ENCODE measurements around the gene ZNF652.
"Not testable (repeated sequence)": the region's sequence is repeated elsewhere in the genome, so short reads cannot be mapped to it uniquely, and the experiment has no call there.

Gene ZNF652

GRCh38 chr17:49312722-49313121 lies 49.3 kb downstream of the ZNF652 start:
- no peak for DNase-seq (ENCODE audit: low read depth)

DNA sequence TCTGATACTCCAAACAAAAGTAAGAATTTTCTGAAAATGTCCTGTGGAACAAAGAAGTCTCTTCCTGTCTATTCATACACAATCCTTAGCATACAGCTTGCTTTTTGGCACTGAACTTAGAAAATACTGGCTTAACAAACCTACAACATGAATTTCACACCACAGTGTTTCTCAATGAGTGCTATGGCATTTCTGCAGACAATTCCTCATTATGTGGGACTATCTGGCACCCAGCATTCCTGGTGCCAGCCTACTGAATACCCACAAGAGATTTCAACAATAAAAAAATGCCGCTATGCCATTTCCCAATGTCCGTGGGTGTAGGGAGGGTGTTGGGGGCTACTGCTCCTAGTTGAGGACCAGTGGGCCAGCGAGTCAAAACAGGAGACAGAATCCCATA lies 62.1 kb downstream of the ZNF652 start:
- no peak for DNase-seq (ENCODE audit: low read depth)

DNA sequence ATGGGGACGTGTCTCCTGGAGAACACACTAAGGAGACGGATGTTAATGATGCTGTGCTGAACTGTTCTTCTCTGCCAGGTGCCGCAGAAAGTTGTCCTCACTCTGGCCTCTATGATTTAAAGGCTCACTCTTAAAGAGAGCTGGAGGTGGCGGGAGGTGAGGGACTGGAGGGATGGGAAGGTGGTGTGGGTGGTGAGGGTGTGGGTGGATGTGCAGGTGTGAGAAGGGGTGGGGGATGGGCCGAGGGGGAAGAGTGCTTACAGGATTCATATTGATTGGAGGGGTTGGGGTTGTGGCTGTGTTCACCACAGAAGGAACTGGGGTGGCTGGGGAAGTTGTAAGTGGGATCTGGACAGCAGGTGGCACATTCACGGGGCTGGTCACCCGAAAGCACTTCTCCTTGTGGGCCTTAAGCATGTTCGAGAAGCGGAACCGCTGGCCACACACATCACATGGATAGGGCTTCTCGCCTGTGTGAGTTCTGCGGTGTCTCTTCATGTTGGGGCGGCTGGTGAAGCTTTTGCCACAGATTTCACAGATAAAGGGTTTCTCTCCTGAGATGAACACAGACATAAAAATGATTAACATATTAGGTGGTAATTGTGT lies 63.6 kb downstream of the ZNF652 start:
- no peak for DNase-seq (ENCODE audit: low read depth)

GRCh38 chr17:49297141-49297540 lies 64.9 kb downstream of the ZNF652 start:
- DNase-seq (ENCODE audit: low read depth) = no peak

GRCh38 chr17:49294122-49294521 lies 67.9 kb downstream of the ZNF652 start:
- no peak for DNase-seq (ENCODE audit: low read depth)

DNA sequence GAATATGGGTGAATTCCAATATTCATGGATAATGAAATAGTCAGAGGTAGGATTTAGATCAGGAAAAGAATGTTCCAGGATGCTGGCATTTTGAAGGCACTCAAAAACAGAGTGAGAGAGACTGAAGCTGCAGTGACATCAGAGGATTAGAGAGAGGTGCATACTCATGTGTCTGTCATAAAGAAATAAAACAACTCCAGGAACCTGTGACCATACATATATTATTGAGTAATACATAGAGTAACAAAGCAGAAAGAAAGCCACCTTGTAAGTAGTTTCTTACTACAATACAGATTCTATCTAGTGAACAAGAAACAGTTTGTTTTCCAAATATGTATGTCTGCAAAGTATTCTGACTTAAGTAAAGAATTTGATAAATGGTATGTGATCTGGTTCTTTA lies 69.1 kb downstream of the ZNF652 start:
- no peak for DNase-seq (ENCODE audit: low read depth)

GRCh38 chr17:49291929-49292328 lies 70.1 kb downstream of the ZNF652 start:
- no peak for DNase-seq (ENCODE audit: low read depth)

DNA sequence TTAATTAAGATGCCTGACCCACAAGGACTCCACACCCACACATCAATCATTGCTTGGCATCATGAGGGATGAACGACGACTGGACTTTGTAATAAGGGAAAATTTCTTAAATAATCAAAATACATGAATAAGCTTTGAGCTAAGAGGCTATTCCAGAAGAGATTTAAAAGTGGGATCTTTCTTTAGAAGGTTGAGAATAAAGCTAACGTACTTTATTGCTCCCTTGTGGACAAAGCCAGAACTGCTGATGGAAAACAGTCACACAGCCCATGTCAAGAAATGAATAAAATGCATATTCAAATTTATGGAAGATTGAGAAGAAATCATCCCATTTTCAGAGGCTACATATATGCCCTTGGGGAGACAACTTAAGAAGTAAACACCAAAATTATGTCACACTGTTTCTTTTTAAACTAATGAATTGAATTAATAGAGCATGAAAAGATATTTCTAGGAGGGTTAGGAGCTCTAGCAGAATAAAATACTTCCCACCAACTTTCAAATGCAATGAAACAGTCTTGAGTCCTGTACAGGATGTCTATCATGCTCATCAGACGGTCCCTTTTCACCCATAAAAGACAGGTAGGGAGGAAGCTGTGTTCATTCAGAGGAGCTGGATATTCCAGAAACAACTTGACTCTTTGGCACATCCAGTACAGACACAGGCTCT lies 71.2 kb downstream of the ZNF652 start:
- no peak for DNase-seq (ENCODE audit: low read depth)

- DNase-seq (ENCODE audit: low read depth) = no peak
Measured at GRCh38 chr17:49288388-49288787, 73.7 kb downstream of the ZNF652 start.

DNA sequence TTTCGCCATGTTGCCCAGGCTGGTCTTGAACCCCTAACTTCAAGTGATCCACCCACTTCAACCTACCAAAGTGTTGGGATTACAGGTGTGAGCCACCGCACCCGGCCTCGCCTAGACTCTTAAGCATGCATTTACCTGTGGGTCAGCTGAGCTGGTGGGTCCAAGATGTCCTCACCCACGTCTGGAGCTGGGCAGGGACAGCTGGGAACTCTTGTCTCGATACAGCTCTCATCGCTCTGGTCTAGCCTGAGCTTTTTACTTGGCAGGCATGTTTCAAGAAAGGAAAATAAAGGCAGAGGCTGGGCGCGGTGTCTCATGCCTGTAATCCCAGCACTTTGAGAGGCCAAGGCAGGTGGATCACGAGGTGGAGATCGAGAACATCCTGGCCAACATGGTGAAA lies 74.6 kb downstream of the ZNF652 start:
- DNase-seq (ENCODE audit: low read depth) = no peak

DNA sequence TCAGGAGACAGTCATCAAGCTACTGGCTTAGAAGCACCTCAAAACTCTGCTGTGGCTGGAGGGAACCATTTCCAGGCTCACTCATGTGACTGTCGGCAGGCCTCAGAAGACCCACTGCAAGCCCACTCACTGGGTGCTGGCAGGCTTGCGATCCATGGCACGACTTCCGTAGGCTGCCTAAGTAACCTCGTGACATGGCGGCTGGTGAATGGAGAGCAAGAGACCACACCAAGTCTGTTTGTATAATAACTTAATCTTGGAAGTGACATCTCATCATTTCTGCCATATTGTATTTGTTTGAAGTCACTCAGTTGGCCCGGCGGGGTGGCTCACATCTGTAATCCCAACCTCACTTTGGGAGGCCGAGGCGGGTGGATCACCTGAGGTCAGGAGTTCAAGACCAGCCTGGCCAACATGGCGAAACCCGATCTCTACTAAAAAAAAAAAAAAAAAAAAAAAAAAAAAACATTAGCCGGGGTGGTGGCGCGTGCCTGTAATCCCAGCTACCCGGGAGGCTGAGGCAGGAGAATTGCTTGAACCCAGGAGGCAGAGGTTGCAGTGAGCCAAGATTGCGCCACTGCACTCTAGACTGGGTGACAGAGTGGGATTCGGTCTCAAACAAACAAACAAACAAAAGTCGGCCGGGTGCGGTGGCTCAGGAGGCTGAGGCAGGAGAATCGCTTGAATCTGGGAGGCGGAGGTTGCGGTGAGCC lies 75.6 kb downstream of the ZNF652 start:
- not testable (repeated sequence) for DNase-seq (ENCODE audit: low read depth)

- no peak for DNase-seq (ENCODE audit: low read depth)
Measured at GRCh38 chr17:49285716-49286115, 76.3 kb downstream of the ZNF652 start.

- no peak for DNase-seq (ENCODE audit: low read depth)
Measured at GRCh38 chr17:49280918-49281317, 81.1 kb downstream of the ZNF652 start.

DNA sequence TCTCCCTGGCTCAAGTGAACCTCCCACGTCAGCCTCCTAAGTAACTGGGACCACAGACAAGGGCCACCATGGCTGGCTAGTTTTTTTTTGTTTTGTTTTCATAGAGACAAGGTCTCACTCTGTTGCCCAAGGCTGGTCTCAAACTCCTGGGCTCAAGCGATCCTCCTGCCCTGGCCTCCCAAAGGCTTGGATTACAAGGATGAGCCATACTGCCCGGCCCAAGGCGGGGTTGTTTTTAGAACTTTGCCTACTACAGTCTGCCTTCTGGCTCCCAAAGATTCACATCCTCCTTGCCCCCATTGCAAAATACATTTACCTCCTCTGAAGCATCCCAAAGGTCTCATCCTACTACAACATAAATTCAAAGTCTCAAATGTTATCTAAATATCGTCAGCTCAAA lies 82.0 kb downstream of the ZNF652 start:
- DNase-seq (ENCODE audit: low read depth) = no peak

GRCh38 chr17:49279263-49280015 lies 82.6 kb downstream of the ZNF652 start:
- DNase-seq (ENCODE audit: low read depth) = not testable (repeated sequence)

GRCh38 chr17:49278076-49278475 lies 84.0 kb downstream of the ZNF652 start:
- no peak for DNase-seq (ENCODE audit: low read depth)

- DNase-seq (ENCODE audit: low read depth) = no peak
Measured at GRCh38 chr17:49277638-49278037, 84.4 kb downstream of the ZNF652 start.

DNA sequence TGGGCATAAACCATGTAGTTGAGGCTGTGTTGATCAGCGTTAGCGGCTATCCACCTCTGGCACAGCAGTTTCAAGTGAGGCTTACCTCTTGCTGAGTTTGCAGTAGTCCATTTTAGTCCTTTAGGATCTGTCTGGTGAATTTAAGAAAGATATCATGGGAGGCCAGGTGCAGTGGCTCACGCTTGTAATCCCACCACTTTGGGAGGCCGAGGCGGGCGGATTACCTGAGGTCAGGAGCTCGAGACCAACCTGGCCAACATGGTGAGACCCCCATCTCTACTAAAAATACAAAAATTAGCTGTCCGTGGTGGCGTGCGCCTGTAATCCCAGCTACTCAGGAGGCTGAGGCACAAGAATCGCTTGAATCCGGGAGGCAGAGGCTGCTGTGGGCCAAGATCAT lies 86.1 kb downstream of the ZNF652 start:
- not testable (repeated sequence) for DNase-seq (ENCODE audit: low read depth)

GRCh38 chr17:49269356-49269755 lies 92.7 kb downstream of the ZNF652 start:
- DNase-seq (ENCODE audit: low read depth) = no peak

DNA sequence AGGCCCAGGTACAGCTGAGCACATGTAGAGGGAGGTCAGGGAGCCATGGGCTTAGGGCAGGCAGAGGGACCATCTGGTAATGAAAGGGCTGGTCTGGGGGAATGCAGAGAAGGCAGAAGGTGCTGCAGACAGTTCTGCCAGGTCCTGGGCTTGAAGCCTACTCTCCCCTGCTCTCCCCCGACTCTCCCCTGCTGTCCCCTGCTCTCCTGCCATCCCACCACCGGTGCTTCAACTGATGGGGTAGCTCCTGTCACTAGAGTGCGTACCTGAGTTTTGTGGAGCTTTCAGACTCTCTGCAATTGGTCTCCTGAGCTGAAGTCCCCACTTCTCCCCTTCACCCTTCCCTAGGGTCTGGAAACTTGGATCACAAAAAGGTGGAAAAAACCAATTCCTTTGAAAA lies 94.1 kb downstream of the ZNF652 start:
- no peak for DNase-seq (ENCODE audit: low read depth)

DNA sequence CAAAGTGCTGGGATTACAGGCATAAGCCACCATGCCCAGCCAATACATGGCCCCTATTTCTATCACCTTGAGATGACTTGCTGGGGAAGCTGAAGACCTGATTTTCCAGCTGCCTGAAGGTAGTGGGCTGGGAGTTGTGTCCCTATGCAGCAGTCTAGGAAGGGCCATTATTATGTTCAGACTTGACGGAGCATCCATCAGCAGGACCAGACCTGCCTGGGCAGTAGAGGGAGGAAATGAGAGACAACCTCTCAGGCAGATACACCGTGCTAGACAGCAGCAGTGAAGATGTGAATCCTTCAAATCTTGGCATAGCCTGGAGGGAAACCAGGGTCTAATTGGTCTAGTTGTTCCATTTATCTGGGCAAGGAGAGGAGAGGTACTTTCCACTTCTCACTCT lies 95.8 kb downstream of the ZNF652 start:
- DNase-seq (ENCODE audit: low read depth) = no peak

DNA sequence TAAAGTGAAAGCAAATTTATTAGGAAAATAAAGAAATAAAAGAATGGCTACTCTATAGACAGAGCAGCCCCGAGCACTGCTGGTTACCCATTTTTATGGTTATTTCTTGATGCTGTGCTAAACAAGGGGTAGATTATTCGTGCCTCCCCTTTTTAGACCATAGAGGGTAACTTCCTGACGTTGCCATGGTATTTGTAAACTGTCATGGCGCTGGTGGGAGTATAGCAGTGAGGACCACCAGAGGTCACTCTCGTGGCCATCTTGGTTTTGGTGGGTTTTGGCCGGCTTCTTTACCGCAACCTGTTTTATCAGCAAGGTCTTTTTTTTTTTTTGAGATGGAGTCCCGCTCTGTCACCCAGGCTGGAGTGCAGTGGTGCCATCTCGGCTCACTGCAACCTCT lies 100.5 kb downstream of the ZNF652 start:
- not testable (repeated sequence) for DNase-seq (ENCODE audit: low read depth)

DNA sequence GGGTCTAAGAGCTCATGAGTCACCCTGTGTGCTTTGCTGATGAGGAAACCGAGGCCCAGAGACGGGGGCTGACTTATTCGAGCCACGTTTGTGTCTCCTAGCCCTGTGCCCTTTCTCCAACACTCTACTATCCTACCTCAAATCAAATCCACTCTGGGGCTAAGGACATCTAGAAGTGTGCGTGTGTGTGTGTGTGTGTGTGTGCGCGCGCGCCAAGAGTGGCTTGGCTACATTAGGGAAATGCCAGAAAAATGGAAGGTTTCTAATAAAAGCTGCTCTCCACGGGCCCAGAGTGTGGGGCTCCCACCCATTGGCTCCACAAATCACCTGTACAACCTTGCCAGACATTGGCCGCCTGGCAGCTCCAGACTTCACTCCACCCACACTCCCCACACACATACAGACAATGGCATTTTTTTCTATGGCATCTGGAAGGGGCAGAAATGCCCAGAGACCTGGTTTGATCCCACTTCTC lies 101.2 kb downstream of the ZNF652 start:
- DNase-seq (ENCODE audit: low read depth) = no peak
